PC-9 (cell line): ENCODE results near the gene MANSC4. TPM values are rescaled to one million over a fixed set of nuclear protein-coding genes. Genes with fewer than 3 reads are reported as not detected.

Source experiments
- BruUV-seq: library from RNA; stranded (reverse); fragments of 400-500 nt; replicated peaks from 2 replicates; lab custom pipeline; 2021; lab: Mats Ljungman, UMichigan
- CTCF ChIA-PET: fragments of 300-600 bp; sonication (Branson Sonifier 250); formaldehyde crosslinking; loops from one replicate; lab custom pipeline; 2022; ENCODE audit warnings: antibody characterized with exemption; lab: Charles Lee
- POLR2A ChIA-PET: fragments of 300-600 bp; sonication (Branson Sonifier 250); formaldehyde crosslinking; loops from one replicate; lab custom pipeline; 2022; ENCODE audit warnings: antibody characterized with exemption; ENCODE audit not compliant: unreplicated experiment; lab: Charles Lee
- DNase-seq, 2 experiments: peaks; one replicate each; pipeline versions ENCODE4 v3.0.0 to v3.0.0-alpha.2; 2015 to 2022; ENCODE audit warnings: mixed read lengths in 1 of 2
- H2AFZ ChIP-seq: fragments of 200-600 bp; sonication (generic); 2 replicates; pipeline ENCODE4 v1.8.1; 2017; ENCODE audit warnings: antibody characterized with exemption
- H3F3A ChIP-seq: fragments of 200-600 bp; sonication (generic); 2 replicates; pipeline ENCODE4 v1.8.1; 2017; ENCODE audit warnings: antibody characterized with exemption, mild to moderate bottlenecking, low read depth; ENCODE audit not compliant: insufficient read depth
- H3K27ac ChIP-seq: fragments of 200-600 bp; sonication (generic); 2 replicates; pipeline ENCODE4 v1.6.1; 2016; ENCODE audit warnings: mixed run types
- H3K27me3 ChIP-seq: fragments of 200-600 bp; sonication (generic); 2 replicates; pipeline ENCODE4 v1.6.1; 2016; ENCODE audit warnings: low read depth, mixed run types; ENCODE audit not compliant: insufficient read depth
- H3K36me3 ChIP-seq: fragments of 200-600 bp; sonication (generic); 2 replicates; pipeline ENCODE4 v1.6.1; 2016; ENCODE audit warnings: low read depth, mixed run types
- H3K4me1 ChIP-seq: fragments of 200-600 bp; sonication (generic); replicated peaks from 2 replicates; pipeline ENCODE4 v1.6.1; 2016; ENCODE audit warnings: mixed run types; ENCODE audit not compliant: insufficient read depth
- H3K4me2 ChIP-seq: fragments of 200-600 bp; sonication (generic); 2 replicates; pipeline ENCODE4 v1.6.1; 2017; ENCODE audit warnings: mixed run types
- H3K4me3 ChIP-seq: fragments of 200-600 bp; sonication (generic); 2 replicates; pipeline ENCODE4 v1.6.1; 2016; ENCODE audit warnings: mixed run types
- H3K79me2 ChIP-seq: fragments of 200-600 bp; sonication (generic); 2 replicates; pipeline ENCODE4 v1.6.1; 2017; ENCODE audit warnings: low read depth, mixed run types
- H3K9me2 ChIP-seq: fragments of 200-600 bp; sonication (generic); 2 replicates; pipeline ENCODE4 v1.8.1; 2017; ENCODE audit warnings: mild to moderate bottlenecking; ENCODE audit not compliant: insufficient read depth
- H3K9me3 ChIP-seq: fragments of 200-600 bp; sonication (generic); 2 replicates; pipeline ENCODE4 v1.8.1; 2016; ENCODE audit warnings: low read depth; ENCODE audit not compliant: insufficient read depth
- H4K20me1 ChIP-seq: fragments of 200-600 bp; sonication (generic); 2 replicates; pipeline ENCODE4 v1.8.1; 2017; ENCODE audit not compliant: insufficient read depth
- CTCF ChIP-seq: fragments of 200-600 bp; sonication (generic); conservative IDR thresholded peaks from 2 replicates; pipeline ENCODE4 v1.6.1; 2017; ENCODE audit warnings: mixed run types, antibody characterized with exemption, mild to moderate bottlenecking, moderate library complexity
- EZH2 ChIP-seq: fragments of 200-600 bp; sonication (generic); IDR thresholded peaks from 2 replicates; pipeline ENCODE4 v1.8.0; 2017; ENCODE audit warnings: antibody characterized with exemption, low read depth
- intact Hi-C: fragments of 100-400 bp; cut with micrococcal nuclease; formaldehyde crosslinking; loops from one replicate; pipeline ENCODE4 v1.10.0; 2022; ENCODE audit not compliant: unreplicated experiment
- total RNA-seq: library from RNA; stranded (reverse); gene quantifications from 2 replicates; pipeline ENCODE4 v1.2.3, GENCODE V29; 2021

MANSC4 gene
- total RNA-seq, 1 experiment from 2014 or later, result not detected

- H3K27me3 ChIP-seq, result no peaks in the 10 kb centered on the region
- CTCF ChIA-PET, result no interaction called here
- no peak for TF ChIP-seq CTCF
- no peak for TF ChIP-seq EZH2
- no peaks in the 10 kb centered on the region; the same call in 1 of the 2 replicates for H4K20me1 ChIP-seq
- H3K4me2 ChIP-seq, result no peak overlapping the region
- peaks cover 14% of the 10 kb centered on the region for H3K79me2 ChIP-seq
- H3K4me3 ChIP-seq, result no peak overlapping the region
- peaks cover 28% of the 10 kb centered on the region for H3K36me3 ChIP-seq
- H3K4me1 ChIP-seq, result no peaks in the 10 kb centered on the region
- intact Hi-C loops, result no loop called here
- H3F3A ChIP-seq, result no peaks in the 10 kb centered on the region
- H2AFZ ChIP-seq, result no peak overlapping the region
- POLR2A ChIA-PET, result interaction anchor here (0.6 kb wide), 1 partner anchor 272 kb away, joined by 3 read pairs; no protein-coding TSS in a partner anchor
- H3K9me3 ChIP-seq, result no peaks in the 10 kb centered on the region
- H3K27ac ChIP-seq, result no peak overlapping the region
- no TSS peak for BruUV-seq
- no peaks in the 10 kb centered on the region for H3K9me2 ChIP-seq
- DNase-seq, result no peak
Observed at GRCh38 chr12:27794818-27795584, 15.0 kb upstream of the MANSC4 start.

GRCh38 chr12:27790179-27790578, 10.1 kb upstream of the MANSC4 start:
- Histone ChIP-seq H3K4me2 (no peak overlapping the region), H3K27ac (no peak overlapping the region), H2AFZ (no peak overlapping the region), H3K4me1 (peaks cover 18% of the 10 kb centered on the region), H3K36me3 (peaks cover 11% of the 10 kb centered on the region; the same call in 1 of the 2 replicates), H3K9me3 (no peaks in the 10 kb centered on the region), H3K9me2 (no peaks in the 10 kb centered on the region), H3F3A (peaks cover 17% of the 10 kb centered on the region), H3K4me3 (no peak overlapping the region), H3K27me3 (no peaks in the 10 kb centered on the region), H3K79me2 (peaks cover 58% of the 10 kb centered on the region), H4K20me1 (no peaks in the 10 kb centered on the region; the same call in 1 of the 2 replicates)
- no TSS peak for BruUV-seq
- TF ChIP-seq CTCF (no peak), EZH2 (no peak)
- ChIA-PET CTCF (no interaction called here), POLR2A (no interaction called here)
- intact Hi-C loops, result no loop called here
- DNase-seq, result no peak

- Histone ChIP-seq H3K27ac (no peak overlapping the region), H3K4me3 (no peak overlapping the region), H3F3A (peaks cover 25% of the 10 kb centered on the region), H3K36me3 (peaks cover 5% of the 10 kb centered on the region), H4K20me1 (no peaks in the 10 kb centered on the region; the same call in 1 of the 2 replicates), H3K4me2 (no peak overlapping the region), H3K9me2 (no peaks in the 10 kb centered on the region), H2AFZ (no peak overlapping the region), H3K27me3 (no peaks in the 10 kb centered on the region), H3K79me2 (peaks cover 84% of the 10 kb centered on the region), H3K4me1 (peaks cover 35% of the 10 kb centered on the region), H3K9me3 (no peaks in the 10 kb centered on the region)
- CTCF ChIA-PET, result interaction anchor here (0.6 kb wide), 2 partner anchors 55 to 588 kb away, joined by 5 read pairs; no protein-coding TSS in a partner anchor
- TF ChIP-seq CTCF (no peak), EZH2 (no peak)
- POLR2A ChIA-PET, result interaction anchor here (0.7 kb wide), 1 partner anchor 1195 kb away, joined by 17 read pairs; no protein-coding TSS in a partner anchor
- no peak for DNase-seq
- BruUV-seq, result no TSS peak
- intact Hi-C loops, result no loop called here
Observed at GRCh38 chr12:27787559-27787958, 7.5 kb upstream of the MANSC4 start.
